HFF-Myc (cell line): Measurements from ENCODE around the gene CLASP2.

Source experiments
- DNase-seq: peaks from one replicate; pipeline ENCODE4 v3.0.0-alpha.2; 2011; ENCODE audit warnings: low read depth; ENCODE audit errors: extremely low read depth
- H3K4me3 ChIP-seq: replicated peaks from 2 replicates; pipeline ENCODE4 v1.5.1; 2011; ENCODE audit warnings: low read depth, mild to moderate bottlenecking, control low read depth, low read length
- CTCF ChIP-seq: IDR thresholded peaks from 2 replicates; pipeline ENCODE4 v1.5.1; 2012; ENCODE audit warnings: mild to moderate bottlenecking, low read depth, low read length, control low read depth; ENCODE audit errors: missing control alignments

CLASP2 gene

DNA sequence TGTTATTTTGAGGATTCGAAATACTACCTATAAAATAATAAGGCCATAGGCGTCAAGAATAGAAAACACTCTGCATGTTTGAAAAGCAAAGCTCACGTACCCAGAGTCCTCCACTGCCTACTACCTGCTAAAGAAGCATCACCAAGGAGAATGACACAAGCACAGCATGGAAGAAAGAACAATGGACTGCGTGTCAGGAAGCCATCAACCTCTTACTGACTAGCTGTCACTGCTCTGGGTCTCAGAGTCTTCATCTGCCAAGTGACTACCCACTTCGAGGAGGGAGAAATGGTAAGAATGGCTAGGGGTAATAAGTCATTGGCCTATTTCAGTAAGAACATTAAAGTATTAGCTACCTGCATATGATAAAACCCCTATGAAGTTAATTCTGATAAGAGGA is 49.4 kb downstream of the CLASP2 start:
- TF ChIP-seq CTCF = no peak
- H3K4me3 ChIP-seq = no peak overlapping the region
- no peak for DNase-seq

GRCh38 chr3:33665294-33665693 is 52.8 kb downstream of the CLASP2 start:
- no peak overlapping the region for H3K4me3 ChIP-seq
- TF ChIP-seq CTCF = no peak
- no peak for DNase-seq

- H3K4me3 ChIP-seq = no peak overlapping the region
- peak; percentile 57 for DNase-seq
- TF ChIP-seq CTCF = no peak
These were observed 53.9 kb downstream of the CLASP2 start for GRCh38 chr3:33664195-33664594.

DNA sequence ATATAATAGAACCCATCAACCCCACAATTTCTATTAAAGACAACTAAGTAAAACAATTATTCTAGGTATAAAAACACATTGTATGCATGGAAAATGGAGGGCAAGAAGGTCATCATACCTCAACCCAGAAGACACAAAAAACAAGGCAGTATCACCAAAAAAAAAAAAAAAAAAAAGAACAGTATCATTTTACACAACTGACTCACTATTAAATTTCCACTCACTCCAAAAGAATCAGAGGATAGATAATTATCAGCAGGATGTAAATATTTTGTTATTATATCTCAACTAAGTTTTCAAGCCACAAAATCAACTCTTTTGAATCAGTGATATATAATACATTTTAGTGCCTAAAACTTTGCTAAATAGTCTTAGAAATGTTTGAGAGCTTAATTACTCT is 55.0 kb downstream of the CLASP2 start:
- no peak overlapping the region for H3K4me3 ChIP-seq
- no peak for DNase-seq
- no peak for TF ChIP-seq CTCF

- DNase-seq = no peak
- H3K4me3 ChIP-seq = peak overlapping the region; percentile 42
- no peak for TF ChIP-seq CTCF
These were observed 58.1 kb downstream of the CLASP2 start for GRCh38 chr3:33659856-33660434.

- DNase-seq = peak; percentile 69
- H3K4me3 ChIP-seq = peak overlapping the region; percentile 42
- TF ChIP-seq CTCF = no peak
These were observed 58.8 kb downstream of the CLASP2 start for GRCh38 chr3:33658991-33659848.

- peak overlapping the region; percentile 42 for H3K4me3 ChIP-seq
- no peak for TF ChIP-seq CTCF
- no peak for DNase-seq
These were observed 59.4 kb downstream of the CLASP2 start for GRCh38 chr3:33658621-33658990.
